ENCODE results near the gene FFAR2. TPM values are rescaled to one million over a fixed set of nuclear protein-coding genes. Genes with fewer than 3 reads are reported as not detected.

FFAR2 gene
- total RNA-seq, 1 donor from 2014 or later: not detected

DNA sequence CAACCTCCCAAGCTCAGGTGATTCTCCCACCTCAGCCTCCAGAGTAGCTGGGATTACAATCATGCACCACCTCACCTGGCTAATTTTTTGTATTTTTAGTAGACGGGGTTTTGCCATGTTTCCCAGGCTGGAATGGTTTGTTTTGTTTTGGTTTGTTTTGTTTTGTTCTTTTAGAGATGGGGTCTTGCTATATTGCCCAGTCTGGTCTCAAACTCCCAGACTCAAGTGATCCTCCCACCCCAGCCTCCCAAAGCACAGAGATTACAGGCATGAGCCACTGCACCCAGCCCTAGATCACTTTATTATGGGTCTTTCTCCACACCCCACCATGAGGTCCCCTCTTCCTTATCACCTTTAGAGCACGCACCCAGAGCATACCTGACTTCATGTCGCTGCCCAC, 50.2 kb downstream of the FFAR2 start:
- Histone ChIP-seq H3K4me1 (peaks cover 8% of the 10 kb centered on the region), H3K9me3 (no peaks in the 10 kb centered on the region), H3K36me3 (no peaks in the 10 kb centered on the region), H3K27ac (no peak overlapping the region), H3K27me3 (no peaks in the 10 kb centered on the region), H3K4me3 (no peak overlapping the region)
- TF ChIP-seq, protein P1, sequence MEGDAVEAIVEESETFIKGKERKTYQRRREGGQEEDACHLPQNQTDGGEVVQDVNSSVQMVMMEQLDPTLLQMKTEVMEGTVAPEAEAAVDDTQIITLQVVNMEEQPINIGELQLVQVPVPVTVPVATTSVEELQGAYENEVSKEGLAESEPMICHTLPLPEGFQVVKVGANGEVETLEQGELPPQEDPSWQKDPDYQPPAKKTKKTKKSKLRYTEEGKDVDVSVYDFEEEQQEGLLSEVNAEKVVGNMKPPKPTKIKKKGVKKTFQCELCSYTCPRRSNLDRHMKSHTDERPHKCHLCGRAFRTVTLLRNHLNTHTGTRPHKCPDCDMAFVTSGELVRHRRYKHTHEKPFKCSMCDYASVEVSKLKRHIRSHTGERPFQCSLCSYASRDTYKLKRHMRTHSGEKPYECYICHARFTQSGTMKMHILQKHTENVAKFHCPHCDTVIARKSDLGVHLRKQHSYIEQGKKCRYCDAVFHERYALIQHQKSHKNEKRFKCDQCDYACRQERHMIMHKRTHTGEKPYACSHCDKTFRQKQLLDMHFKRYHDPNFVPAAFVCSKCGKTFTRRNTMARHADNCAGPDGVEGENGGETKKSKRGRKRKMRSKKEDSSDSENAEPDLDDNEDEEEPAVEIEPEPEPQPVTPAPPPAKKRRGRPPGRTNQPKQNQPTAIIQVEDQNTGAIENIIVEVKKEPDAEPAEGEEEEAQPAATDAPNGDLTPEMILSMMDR (IDR thresholded peaks at IDR 0.05): no peak
- TF ChIP-seq POLR2A (IDR thresholded peaks at IDR 0.05): no peak
- no peak for TF ChIP-seq POLR2AphosphoS5 (IDR thresholded peaks at IDR 0.05; ENCODE audit: insufficient read depth in 1 of 2, low read depth in 1 of 2)
- no peak for DNase-seq (ENCODE audit: extremely low spot score in 2 of 2)
- intact Hi-C loops (cut with DNase I): loop anchor here (10.0 kb wide), 1 partner anchor 143 kb away; the partner anchor contains the start of gene FFAR3

DNA sequence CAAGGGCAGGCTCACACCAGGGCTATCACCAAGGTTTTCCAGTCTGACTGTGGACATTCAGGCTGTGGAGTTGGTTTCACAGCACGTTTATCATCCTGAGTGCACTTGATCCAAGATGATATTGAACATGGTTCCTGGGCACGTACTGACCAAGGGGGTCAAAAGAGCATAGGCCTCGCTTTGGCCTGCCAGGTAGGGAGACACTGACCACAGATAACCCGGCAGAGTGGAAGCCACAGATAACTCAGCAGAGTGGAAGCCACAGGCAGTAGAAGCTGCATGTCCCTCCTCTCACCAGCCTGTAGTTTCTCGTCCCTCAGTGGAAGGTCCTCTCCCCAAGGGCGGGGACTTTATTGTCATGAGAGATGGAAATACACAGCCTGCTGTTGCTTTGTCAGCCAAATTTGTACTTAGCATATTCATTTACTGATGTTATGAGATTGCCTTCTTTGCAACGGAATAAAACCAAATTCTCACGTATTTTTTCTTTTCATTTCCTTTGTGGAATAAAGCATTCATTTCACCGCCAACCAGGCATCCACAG, 51.0 kb downstream of the FFAR2 start:
- DNase-seq (ENCODE audit: extremely low spot score in 2 of 2): no peak
- intact Hi-C loops (cut with DNase I): loop anchor here (10.0 kb wide), 1 partner anchor 144 kb away; the partner anchor contains the start of gene FFAR3
- Histone ChIP-seq H3K4me3 (no peak overlapping the region), H3K9me3 (no peaks in the 10 kb centered on the region), H3K27me3 (no peaks in the 10 kb centered on the region), H3K36me3 (no peaks in the 10 kb centered on the region), H3K4me1 (peaks cover 8% of the 10 kb centered on the region), H3K27ac (no peak overlapping the region)
- no peak for TF ChIP-seq POLR2A (IDR thresholded peaks at IDR 0.05)
- no peak for TF ChIP-seq POLR2AphosphoS5 (IDR thresholded peaks at IDR 0.05; ENCODE audit: insufficient read depth in 1 of 2, low read depth in 1 of 2)
- TF ChIP-seq, protein P1 (IDR thresholded peaks at IDR 0.05): no peak

DNA sequence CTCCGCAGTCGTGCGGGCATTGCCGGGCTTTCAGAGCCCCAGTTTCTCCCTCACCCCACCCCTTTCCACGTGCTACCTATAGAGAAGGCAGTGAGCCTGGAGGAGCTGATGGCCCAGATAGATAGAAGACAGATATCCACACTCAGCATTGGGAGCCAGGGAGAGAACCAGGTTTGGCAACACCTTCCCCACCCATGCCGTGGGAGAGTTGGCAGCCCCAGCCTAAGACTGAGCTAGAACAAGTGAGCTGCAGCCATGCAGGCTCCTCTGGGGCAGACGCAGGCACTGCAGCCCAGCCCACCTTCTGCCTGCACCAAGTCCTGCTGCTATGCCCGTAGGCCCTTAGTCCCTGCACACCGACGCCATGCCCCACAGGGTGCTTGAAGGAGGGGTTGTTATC, 52.6 kb downstream of the FFAR2 start:
- no peaks in the 10 kb centered on the region for H3K27me3 ChIP-seq
- H3K4me3 ChIP-seq: peak overlapping the region in 1 of 2 donors; percentile 27
- H3K36me3 ChIP-seq: no peaks in the 10 kb centered on the region
- H3K4me1 ChIP-seq: peaks cover 8% of the 10 kb centered on the region
- intact Hi-C loops (cut with DNase I): no loop called here
- H3K9me3 ChIP-seq: no peaks in the 10 kb centered on the region
- TF ChIP-seq POLR2A (IDR thresholded peaks at IDR 0.05) (no peak), POLR2AphosphoS5 (IDR thresholded peaks at IDR 0.05; ENCODE audit: insufficient read depth in 1 of 2, low read depth in 1 of 2) (no peak)
- TF ChIP-seq, protein P1 (IDR thresholded peaks at IDR 0.05): no peak
- DNase-seq (ENCODE audit: extremely low spot score in 2 of 2): no peak
- no peak overlapping the region for H3K27ac ChIP-seq

Small RNA genes within 50 kb of the gene (small RNA-seq; reads per million reads assigned to genes)
- gene RN7SL491P: not detected

Other genes starting within 250 kb of the FFAR2 start
- not detected for gene FAM187B, start 219.5 kb upstream of the FFAR2 start, total RNA-seq
- gene LSR, start 199.3 kb upstream of the FFAR2 start, total RNA-seq: 32.9 TPM
- 95.5 TPM for gene USF2, start 179.3 kb upstream of the FFAR2 start, total RNA-seq
- gene HAMP, start 165.7 kb upstream of the FFAR2 start, total RNA-seq: not detected
- gene MAG, start 156.1 kb upstream of the FFAR2 start, total RNA-seq: not detected
- 7.6 TPM for gene CD22, start 119.1 kb upstream of the FFAR2 start, total RNA-seq
- gene FFAR1, start 100.4 kb upstream of the FFAR2 start, total RNA-seq: not detected
- gene FFAR3, start 89.8 kb upstream of the FFAR2 start, total RNA-seq: not detected
- not detected for gene GPR42, start 77.2 kb upstream of the FFAR2 start, total RNA-seq
- 687 TPM for gene KRTDAP, start 42.2 kb downstream of the FFAR2 start, total RNA-seq
- gene DMKN, start 65.4 kb downstream of the FFAR2 start, total RNA-seq: 237 TPM
- gene SBSN, start 80.1 kb downstream of the FFAR2 start, total RNA-seq: 162 TPM
- gene GAPDHS, start 85.2 kb downstream of the FFAR2 start, total RNA-seq: not detected
- 104 TPM for gene TMEM147, start 97.4 kb downstream of the FFAR2 start, total RNA-seq
- gene ATP4A, start 115.4 kb downstream of the FFAR2 start, total RNA-seq: not detected
- gene PMIS2, start 137.9 kb downstream of the FFAR2 start, total RNA-seq: not detected
- gene HAUS5, start 164.5 kb downstream of the FFAR2 start, total RNA-seq: 11.0 TPM
- gene RBM42, start 180.8 kb downstream of the FFAR2 start, total RNA-seq: 54.3 TPM
- not detected for gene ETV2, start 193.5 kb downstream of the FFAR2 start, total RNA-seq
- gene COX6B1, start 200.1 kb downstream of the FFAR2 start, total RNA-seq: 265 TPM
- gene UPK1A, start 218.3 kb downstream of the FFAR2 start, total RNA-seq: 9.1 TPM